Mesothelial cell of epicardium (in vitro differentiated cells): Measurements from ENCODE around the gene RNF7. TPM values are rescaled to one million over a fixed set of nuclear protein-coding genes. Genes with fewer than 3 reads are reported as not detected.
A peak's percentile ranks its signal among the peaks of the same experiment; 100 is the strongest.
"Not testable (repeated sequence)": the region's sequence is repeated elsewhere in the genome, so short reads cannot be mapped to it uniquely, and the experiment has no call there.

ENCODE experiments used
- DNase-seq, 2 experiments: peaks; one replicate each; pipeline ENCODE4 v3.0.0; 2021; ENCODE audit warnings: low spot score in 2 of 2; ENCODE audit not compliant: unreplicated experiment in 2 of 2
- H3K27ac Mint-ChIP-seq: 2 replicates; pipeline ENCODE4 v1.8.0; 2021; ENCODE audit warnings: mixed read lengths
- H3K27me3 Mint-ChIP-seq: 2 replicates; pipeline ENCODE4 v1.8.0; 2021; ENCODE audit warnings: low read depth, mixed read lengths
- H3K36me3 Mint-ChIP-seq: 2 replicates; pipeline ENCODE4 v1.8.0; 2021; ENCODE audit warnings: mixed read lengths
- H3K4me1 Mint-ChIP-seq: 2 replicates; pipeline ENCODE4 v1.8.0; 2021; ENCODE audit warnings: mixed read lengths
- H3K4me3 Mint-ChIP-seq: 2 replicates; pipeline ENCODE4 v1.8.0; 2021; ENCODE audit warnings: mild to moderate bottlenecking, moderate library complexity, mixed read lengths
- H3K9me3 Mint-ChIP-seq: 2 replicates; pipeline ENCODE4 v1.8.0; 2021; ENCODE audit warnings: mixed read lengths
- total RNA-seq: library from RNA; stranded (reverse); gene quantifications from 3 replicates; pipeline ENCODE4 v1.2.1, GENCODE V29; 2021
- TF ChIP-seq, protein P1 (sequence below): fragments of 200-600 bp; sonication (generic); IDR thresholded peaks from one replicate; pipeline ENCODE4 v1.5.0; 2021; ENCODE audit warnings: antibody characterized with exemption; ENCODE audit not compliant: unreplicated experiment

Gene RNF7
- total RNA-seq, result 94.3 to 100 TPM (median 95.6 TPM) in 3 replicates

DNA sequence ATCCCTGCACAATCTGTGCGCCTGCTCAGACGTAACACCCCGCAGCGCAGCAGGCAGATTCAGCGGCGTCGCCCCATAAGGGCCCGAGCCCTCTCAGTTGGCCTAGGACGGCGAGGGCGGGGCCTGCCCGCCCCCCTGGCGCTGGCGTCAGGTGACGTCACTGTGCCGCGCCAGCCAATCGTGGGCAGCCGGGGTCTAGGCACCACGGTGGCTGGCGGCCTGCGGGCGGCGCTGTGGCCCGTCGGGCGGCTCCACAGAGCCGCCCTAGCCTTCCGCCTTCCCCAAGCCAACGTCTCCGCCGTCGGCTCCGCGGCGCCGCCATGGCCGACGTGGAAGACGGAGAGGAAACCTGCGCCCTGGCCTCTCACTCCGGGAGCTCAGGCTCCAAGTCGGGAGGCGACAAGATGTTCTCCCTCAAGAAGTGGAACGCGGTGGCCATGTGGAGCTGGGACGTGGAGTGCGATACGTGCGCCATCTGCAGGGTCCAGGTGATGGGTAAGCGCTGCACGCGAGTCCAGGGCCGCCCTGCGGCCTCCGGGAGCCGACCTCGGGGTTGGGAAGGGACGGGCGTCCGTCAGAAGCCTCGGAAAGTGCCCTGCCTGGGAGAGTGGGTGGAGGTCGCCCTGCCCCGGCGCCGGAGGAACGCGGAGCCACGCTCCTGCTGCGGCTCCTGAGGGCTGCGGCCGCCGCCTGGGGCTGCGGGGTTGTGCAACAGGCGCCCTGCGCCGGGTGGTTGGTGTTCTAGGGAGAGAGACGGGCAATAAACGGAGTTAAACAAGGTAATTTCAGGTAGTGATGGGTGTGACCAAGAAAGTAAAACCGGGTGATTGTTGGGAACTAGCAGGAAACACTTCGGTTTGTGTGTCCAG, at the start of gene RNF7:
TSS of gene RNF7 (plus strand) at position 277 of the 869 bp plus-strand sequence. CDS start at position 321, 44 bp downstream.
- Mint-ChIP-seq H3K9me3 (peaks cover 3% of the 10 kb centered on the region), H3K27me3 (no peaks in the 10 kb centered on the region), H3K27ac (peak within 1 kb of the TSS; percentile 99), H3K36me3 (no peaks in the 10 kb centered on the region), H3K4me3 (peak within 1 kb of the TSS; percentile 98), H3K4me1 (peaks cover 27% of the 10 kb centered on the region)
- DNase-seq, result peak; percentile 89 to 96
- TF ChIP-seq, protein P1, sequence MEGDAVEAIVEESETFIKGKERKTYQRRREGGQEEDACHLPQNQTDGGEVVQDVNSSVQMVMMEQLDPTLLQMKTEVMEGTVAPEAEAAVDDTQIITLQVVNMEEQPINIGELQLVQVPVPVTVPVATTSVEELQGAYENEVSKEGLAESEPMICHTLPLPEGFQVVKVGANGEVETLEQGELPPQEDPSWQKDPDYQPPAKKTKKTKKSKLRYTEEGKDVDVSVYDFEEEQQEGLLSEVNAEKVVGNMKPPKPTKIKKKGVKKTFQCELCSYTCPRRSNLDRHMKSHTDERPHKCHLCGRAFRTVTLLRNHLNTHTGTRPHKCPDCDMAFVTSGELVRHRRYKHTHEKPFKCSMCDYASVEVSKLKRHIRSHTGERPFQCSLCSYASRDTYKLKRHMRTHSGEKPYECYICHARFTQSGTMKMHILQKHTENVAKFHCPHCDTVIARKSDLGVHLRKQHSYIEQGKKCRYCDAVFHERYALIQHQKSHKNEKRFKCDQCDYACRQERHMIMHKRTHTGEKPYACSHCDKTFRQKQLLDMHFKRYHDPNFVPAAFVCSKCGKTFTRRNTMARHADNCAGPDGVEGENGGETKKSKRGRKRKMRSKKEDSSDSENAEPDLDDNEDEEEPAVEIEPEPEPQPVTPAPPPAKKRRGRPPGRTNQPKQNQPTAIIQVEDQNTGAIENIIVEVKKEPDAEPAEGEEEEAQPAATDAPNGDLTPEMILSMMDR, result peak; percentile 89

DNA sequence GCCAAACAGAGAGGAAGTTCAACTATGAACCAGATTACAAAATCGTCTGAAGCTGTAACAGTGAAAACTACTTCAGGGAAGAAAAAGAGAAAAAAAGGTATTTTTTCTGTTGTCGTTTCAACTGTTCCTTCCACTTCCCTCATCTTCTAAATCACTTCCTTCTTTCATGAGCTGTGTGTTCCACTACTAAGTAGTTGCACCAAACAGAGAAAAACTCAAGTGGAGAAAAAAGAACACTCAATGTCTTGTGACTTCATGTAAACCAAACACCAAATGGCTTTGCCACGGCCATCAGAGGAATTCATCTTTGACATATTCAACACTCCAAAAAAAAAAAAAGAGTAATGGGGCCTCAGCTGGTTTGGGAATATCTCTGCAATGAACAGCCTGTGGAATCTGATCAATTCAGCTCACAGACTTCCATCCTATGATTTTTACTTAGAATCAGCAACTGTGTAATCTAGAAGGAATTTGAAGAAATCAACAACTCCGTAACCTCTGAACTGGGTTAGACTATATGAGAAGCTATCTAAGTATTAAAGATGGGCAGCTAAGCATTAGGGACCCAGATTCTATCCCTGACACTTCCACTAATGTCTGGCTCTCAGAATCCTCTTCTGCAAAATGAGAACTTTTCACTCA, 47.5 kb upstream of the RNF7 start:
- Mint-ChIP-seq H3K4me1 (no peaks in the 10 kb centered on the region), H3K9me3 (no peaks in the 10 kb centered on the region), H3K36me3 (no peaks in the 10 kb centered on the region), H3K27ac (no peak overlapping the region), H3K4me3 (no peak overlapping the region), H3K27me3 (no peaks in the 10 kb centered on the region)
- TF ChIP-seq, protein P1, result no peak
- no peak for DNase-seq

DNA sequence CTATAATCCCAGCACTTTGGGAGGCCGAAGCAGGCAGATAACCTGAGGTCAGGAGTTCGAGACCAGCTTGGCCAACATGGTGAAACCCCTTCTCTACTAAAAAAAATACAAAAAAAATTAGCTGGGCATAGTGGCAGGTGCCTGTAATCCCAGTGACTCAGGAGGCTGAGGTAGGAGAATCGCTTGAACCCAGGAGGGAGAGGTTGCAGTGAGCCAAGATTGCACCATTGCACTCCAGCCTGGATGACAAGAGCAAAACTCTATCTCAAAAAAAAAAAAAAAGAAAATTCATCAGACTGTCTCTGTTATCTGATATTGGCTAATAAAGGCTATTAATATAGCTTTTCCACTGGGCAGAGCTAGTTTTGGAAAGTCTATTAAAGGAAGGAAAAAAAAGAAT, 46.6 kb upstream of the RNF7 start:
- H3K4me3 Mint-ChIP-seq, H3K9me3 Mint-ChIP-seq, H3K4me1 Mint-ChIP-seq, H3K27ac Mint-ChIP-seq, DNase-seq, H3K36me3 Mint-ChIP-seq, H3K27me3 Mint-ChIP-seq: not testable (repeated sequence)

DNA sequence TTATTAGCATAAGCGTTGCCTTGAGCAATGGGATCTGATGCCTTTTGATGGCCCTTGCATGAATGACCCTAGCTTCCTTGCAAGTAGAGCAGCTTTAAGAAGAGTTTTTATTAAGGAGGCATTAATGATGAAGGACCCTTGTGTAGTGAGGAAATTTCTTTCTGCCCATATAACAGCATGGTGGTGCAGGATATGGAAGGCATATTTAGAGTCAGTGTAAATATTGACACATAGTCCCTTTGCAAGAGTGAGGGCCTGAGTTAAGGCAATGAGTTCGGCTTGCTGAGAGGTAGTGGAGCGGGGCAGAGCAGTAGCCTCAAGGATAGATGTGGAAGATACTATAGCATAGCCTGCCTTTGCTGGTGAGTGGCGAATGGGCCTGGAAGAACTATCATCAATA, 45.1 kb upstream of the RNF7 start:
- H3K4me3 Mint-ChIP-seq, DNase-seq, H3K4me1 Mint-ChIP-seq, H3K9me3 Mint-ChIP-seq, H3K36me3 Mint-ChIP-seq, H3K27me3 Mint-ChIP-seq, H3K27ac Mint-ChIP-seq: not testable (repeated sequence)

DNA sequence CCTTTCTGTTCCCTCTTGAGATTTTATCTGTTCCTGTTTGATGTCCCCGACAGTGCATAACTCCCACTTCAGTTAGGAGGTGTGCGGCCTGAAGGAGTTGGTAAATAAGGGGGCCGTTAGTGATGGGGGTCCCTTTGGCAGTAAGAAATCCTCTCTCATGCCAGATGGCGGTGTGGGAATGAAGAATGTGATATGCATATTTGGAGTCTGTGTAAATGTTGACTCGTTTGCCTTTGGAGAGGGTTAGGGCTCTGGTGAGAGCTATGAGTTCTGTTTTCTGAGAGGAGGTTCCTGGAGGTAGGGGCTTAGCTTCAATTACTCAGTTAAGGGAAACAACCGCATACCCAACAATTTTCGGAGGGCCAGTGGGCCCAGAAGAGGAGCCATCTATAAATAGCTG, 38.8 kb upstream of the RNF7 start:
- Mint-ChIP-seq H3K4me1 (no peaks in the 10 kb centered on the region), H3K27ac (no peak overlapping the region), H3K27me3 (no peaks in the 10 kb centered on the region), H3K9me3 (peaks cover 6% of the 10 kb centered on the region), H3K36me3 (no peaks in the 10 kb centered on the region), H3K4me3 (no peak overlapping the region)
- TF ChIP-seq, protein P1, result no peak
- DNase-seq, result no peak

DNA sequence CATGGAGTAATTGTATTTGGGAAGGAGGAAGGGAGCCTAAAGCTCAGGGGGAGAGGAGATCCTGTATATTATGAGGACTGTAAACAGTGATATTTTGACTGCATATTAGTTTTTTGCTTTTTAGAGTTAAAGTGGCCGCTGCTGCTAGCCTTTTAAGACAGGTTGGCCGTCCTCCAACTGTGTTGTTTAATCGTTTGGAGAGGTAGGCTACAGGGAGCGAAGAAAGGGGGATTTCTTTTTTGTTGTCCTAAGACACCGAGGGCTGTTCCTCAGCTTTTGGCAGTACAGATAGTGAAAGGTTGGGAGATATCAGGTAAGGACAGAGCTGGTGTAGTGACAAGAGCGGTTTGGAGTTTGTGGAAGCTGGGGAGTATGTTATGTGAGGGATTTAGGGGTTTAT, 38.2 kb upstream of the RNF7 start:
- TF ChIP-seq, protein P1, result no peak
- peaks cover 6% of the 10 kb centered on the region for H3K9me3 Mint-ChIP-seq
- no peak overlapping the region for H3K27ac Mint-ChIP-seq
- no peaks in the 10 kb centered on the region for H3K4me1 Mint-ChIP-seq
- no peaks in the 10 kb centered on the region for H3K36me3 Mint-ChIP-seq
- H3K4me3 Mint-ChIP-seq, result no peak overlapping the region
- DNase-seq, result no peak
- H3K27me3 Mint-ChIP-seq, result no peaks in the 10 kb centered on the region

DNA sequence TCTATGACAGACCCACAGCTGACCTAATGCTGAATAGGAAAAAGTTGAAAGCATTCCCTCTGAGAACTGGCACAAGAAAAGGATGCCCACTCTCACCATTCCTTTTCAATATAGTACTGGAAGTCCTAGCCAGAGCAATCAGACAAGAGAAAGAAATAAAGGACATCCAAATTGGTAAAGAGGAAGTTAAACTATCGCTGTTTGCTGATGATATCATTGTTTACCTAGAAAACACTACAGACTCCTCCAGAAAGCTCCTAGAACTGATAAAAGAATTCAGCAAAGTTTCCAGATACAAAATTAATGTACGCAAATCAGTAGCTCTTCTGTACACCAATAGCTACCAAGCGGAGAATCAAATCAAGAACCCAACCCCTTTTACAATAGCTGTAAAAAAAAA, 34.7 kb upstream of the RNF7 start:
- H3K9me3 Mint-ChIP-seq, H3K4me1 Mint-ChIP-seq, H3K27ac Mint-ChIP-seq, DNase-seq, H3K4me3 Mint-ChIP-seq, H3K27me3 Mint-ChIP-seq, H3K36me3 Mint-ChIP-seq: not testable (repeated sequence)
